HepG2 (cell line): ENCODE measurements around the gene THOC7. TPM values are rescaled to one million over a fixed set of nuclear protein-coding genes. Genes with fewer than 3 reads are reported as not detected.

Source experiments
- AFF4 ChIP-seq: sonication (generic); formaldehyde crosslinking; IDR thresholded peaks from 2 replicates; pipeline ENCODE4 v1.4.0; 2020; ENCODE audit warnings: missing genetic modification reagents
- MAX ChIP-seq: IDR thresholded peaks from 2 replicates; pipeline ENCODE4 v1.6.1; 2012; ENCODE audit warnings: inconsistent platforms
- MNT ChIP-seq: fragments of 450-650 bp; IDR thresholded peaks from 2 replicates; pipeline ENCODE4 v1.6.1; 2016
- MYC ChIP-seq: sonication (generic); formaldehyde crosslinking; IDR thresholded peaks from 2 replicates; pipeline ENCODE4 v1.9.0; 2021; ENCODE audit warnings: missing genetic modification reagents, borderline replicate concordance
- NCOA2 ChIP-seq: sonication (generic); formaldehyde crosslinking; IDR thresholded peaks from 2 replicates; pipeline ENCODE4 v1.8.0; 2022; ENCODE audit warnings: inconsistent platforms
- RNF2 ChIP-seq: fragments of 450-650 bp; conservative IDR thresholded peaks from 2 replicates; pipeline ENCODE4 v1.6.1; 2016; ENCODE audit warnings: low read depth
- SNAI1 ChIP-seq: sonication (generic); formaldehyde crosslinking; IDR thresholded peaks from 2 replicates; pipeline ENCODE4 v1.5.0; 2020; ENCODE audit warnings: mild to moderate bottlenecking, missing genetic modification reagents, borderline replicate concordance
- ZNF225 ChIP-seq: sonication (generic); formaldehyde crosslinking; IDR thresholded peaks from 2 replicates; pipeline ENCODE4 v1.4.0; 2020; ENCODE audit warnings: mild to moderate bottlenecking, missing genetic modification reagents
- ZNF232 ChIP-seq: sonication (generic); formaldehyde crosslinking; IDR thresholded peaks from 2 replicates; pipeline ENCODE4 v1.4.0; 2020; ENCODE audit warnings: missing genetic modification reagents, borderline replicate concordance
- ZNF552 ChIP-seq: sonication (generic); formaldehyde crosslinking; IDR thresholded peaks from 2 replicates; pipeline ENCODE4 v1.9.0; 2022; ENCODE audit warnings: missing genetic modification reagents, mild to moderate bottlenecking, borderline replicate concordance
- ZNF574 ChIP-seq: sonication (generic); formaldehyde crosslinking; IDR thresholded peaks from 2 replicates; pipeline ENCODE4 v1.4.0; 2020; ENCODE audit warnings: missing genetic modification reagents
- ZNF781 ChIP-seq: sonication (generic); formaldehyde crosslinking; IDR thresholded peaks from 2 replicates; pipeline ENCODE4 v1.5.1; 2020; ENCODE audit warnings: borderline replicate concordance, mild to moderate bottlenecking, missing genetic modification reagents; ENCODE audit errors: not compliant biosample characterization
- ZSCAN9 ChIP-seq: IDR thresholded peaks from 2 replicates; pipeline ENCODE4 v1.6.1; 2016; ENCODE audit warnings: borderline replicate concordance
- polyA plus RNA-seq, 8 experiments: library from polyadenylated mRNA; depleted of rRNA in 3 of 8; stranded (reverse) in 7 of 8; unstranded in 1 of 8; fragments of >200 nt; fragmentation: Illumina TruSeq in 4 of 8; extraction: Trizol in 4 of 8; gene quantifications; 2 replicates each; pipeline versions ENCODE4 v1.2.1 to v1.2.3, GENCODE V29; 2011 to 2016; ENCODE audit warnings: low read depth in 4 of 8, missing spikeins in 1 of 8, mixed read lengths in 1 of 8; ENCODE audit not compliant: insufficient read depth in 1 of 8
- total RNA-seq, 5 experiments: library from RNA; depleted of rRNA; stranded (reverse); fragments of >200 nt; fragmentation: Illumina TruSeq; extraction: Trizol; gene quantifications; 2 replicates each; pipeline ENCODE4 v1.2.3, GENCODE V29; 2016; ENCODE audit warnings: low read depth in 1 of 5

The THOC7 gene
- total and polyA plus RNA-seq, 2 of the 13 experiments (the other 11 are each of a cell fraction or from before 2014, with no cell fraction given) = 32.8 to 63.5 TPM

GRCh38 chr3:63911509-63911872 is 47.9 kb upstream of the THOC7 start (continued):
- 0 out of 2 replicates have a peak, but pooled peaks have one; percentile 19 for TF ChIP-seq MNT
- 0 out of 2 replicates have a peak, but pooled peaks have one; percentile 10 for TF ChIP-seq SNAI1 (CRISPR knock-in tag)
- 0 out of 2 replicates have a peak, but pooled peaks have one; percentile 17 for TF ChIP-seq ZNF232 (CRISPR knock-in tag)
- peak; percentile 70; the same call in 1 of the 2 replicates for TF ChIP-seq MAX
- no peak for TF ChIP-seq RNF2
- TF ChIP-seq NCOA2 (CRISPR knock-in tag) = 0 out of 2 replicates have a peak, but pooled peaks have one; percentile 22
- peak; percentile 43 for TF ChIP-seq MYC (CRISPR knock-in tag)
- no peak for TF ChIP-seq ZNF552 (CRISPR knock-in tag)
- TF ChIP-seq ZNF225 (CRISPR knock-in tag) = no peak
- 0 out of 2 replicates have a peak, but pooled peaks have one; percentile 28 for TF ChIP-seq AFF4 (CRISPR knock-in tag)
- TF ChIP-seq ZNF574 (CRISPR knock-in tag) = no peak
- peak; percentile 25; the same call in 1 of the 2 replicates for TF ChIP-seq ZSCAN9 (CRISPR knock-in tag)
- TF ChIP-seq ZNF781 (CRISPR knock-in tag) = peak; percentile 35
